GM21786 (cell line): ENCODE results near the gene REXO5.
"Not testable (repeated sequence)": the region's sequence is repeated elsewhere in the genome, so short reads cannot be mapped to it uniquely, and the experiment has no call there.

Experiments
- ATAC-seq: cut with Tn5 transposase; IDR thresholded peaks from one replicate; pipeline ENCODE4 v1.9.1; 2021; ENCODE audit not compliant: unreplicated experiment

REXO5 gene

DNA sequence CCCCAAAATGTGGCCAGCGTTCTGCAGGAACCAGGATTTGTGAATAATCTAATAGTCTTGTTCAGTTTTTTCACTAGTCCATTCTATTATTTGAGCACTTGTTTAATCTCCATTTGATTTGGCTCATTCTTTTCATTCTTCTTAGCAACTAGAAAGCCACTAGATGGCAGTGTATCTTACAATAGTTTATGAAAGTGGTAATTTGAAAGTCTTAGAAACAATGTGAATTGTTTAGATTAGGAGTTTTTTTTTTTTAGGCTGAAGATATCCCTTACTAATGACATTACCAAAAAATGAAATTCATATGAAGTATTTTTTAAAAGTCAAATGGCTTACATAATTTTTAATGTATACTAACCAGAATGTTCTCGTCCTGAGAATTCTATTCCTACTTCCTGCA lies 6.7 kb upstream of the REXO5 start:
- no peak for ATAC-seq

DNA sequence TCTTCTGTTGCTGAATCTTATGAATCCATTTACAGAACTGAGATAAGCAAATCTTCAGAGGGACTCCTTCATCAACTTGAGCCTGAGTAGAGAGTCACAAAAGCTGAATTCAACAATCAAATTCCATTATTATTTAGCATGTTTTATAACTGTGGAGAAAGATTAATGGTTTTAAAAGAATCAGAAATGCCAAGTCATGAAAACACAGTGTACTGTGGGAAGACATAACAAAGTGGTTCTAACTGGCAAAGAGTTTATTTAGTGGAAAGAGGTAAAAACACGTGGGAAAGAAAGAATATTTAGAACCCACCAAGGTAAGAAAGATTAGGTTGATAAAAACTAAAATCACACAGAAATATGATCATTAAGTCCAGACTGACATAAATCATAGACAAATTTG lies 5.0 kb upstream of the REXO5 start:
- no peak for ATAC-seq

DNA sequence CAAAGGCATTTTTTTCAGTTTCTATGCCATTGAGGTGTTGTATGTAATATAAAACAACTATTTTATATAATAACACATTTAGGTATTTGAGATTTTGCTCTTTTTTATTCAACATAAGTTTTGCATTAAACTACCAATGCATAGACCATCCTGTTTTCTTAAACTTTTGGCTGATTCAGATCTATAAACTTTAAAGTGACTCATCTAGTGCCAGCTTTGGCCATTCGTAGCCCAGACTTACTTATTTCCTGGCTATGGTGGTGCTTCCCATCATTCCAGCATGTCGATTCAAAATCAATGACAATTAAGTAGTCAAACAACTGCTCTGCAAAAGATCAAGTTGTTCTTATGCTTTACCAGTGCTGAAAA lies 3.2 kb upstream of the REXO5 start:
- no peak for ATAC-seq

DNA sequence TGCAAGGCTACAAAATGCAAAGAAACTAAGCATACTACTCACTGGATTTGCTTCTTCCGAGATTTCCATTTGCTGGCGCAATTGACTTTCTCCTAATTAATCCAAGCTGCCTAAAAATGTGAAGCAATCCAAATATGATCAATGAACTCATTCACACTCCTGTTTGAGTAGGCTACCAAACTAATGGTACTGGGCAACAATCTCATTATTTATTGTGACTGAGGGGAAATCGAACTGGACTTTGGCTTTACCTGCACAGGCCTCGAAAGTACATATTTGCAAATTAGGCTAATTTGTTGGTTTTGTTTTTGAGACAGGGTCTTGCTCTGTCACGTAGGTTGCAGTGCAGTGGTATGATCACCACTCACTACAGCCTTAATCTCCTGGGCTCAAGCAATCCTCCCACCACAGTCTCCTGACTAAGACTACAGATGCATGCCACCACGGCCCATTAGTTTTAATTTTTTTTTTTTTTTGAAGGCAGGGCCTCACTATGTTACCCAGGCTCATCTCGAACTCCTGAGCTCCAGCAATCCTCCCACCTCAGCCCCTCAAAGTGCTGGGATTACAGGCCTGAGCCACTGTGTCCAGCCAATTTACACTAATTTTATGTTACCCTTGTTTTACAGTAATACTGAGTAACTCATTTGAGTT lies 2.6 kb upstream of the REXO5 start:
- ATAC-seq: no peak

DNA sequence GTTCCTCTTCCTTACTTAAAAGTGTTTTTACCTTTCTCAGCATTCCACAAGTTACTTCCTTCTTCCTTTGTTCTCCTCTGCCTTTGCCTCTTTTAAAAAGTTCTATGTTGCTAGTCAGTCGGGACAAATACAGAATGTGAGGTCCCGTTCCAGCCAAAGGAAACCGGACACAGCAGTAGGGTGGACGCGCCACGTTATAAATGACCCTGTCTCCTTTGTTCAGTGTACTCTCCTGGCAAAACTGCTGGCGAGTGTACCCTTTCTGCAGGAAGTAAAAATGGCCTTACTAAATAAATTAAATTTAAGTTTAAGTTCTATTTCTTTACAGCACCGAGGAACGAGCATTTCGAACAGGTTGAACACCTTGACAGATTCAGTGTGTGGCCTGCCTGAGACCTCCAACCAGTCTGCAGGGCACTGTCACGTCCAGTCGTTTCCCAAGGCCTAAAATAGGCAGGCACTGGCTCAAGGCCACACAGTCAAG lies 601 bp upstream of the REXO5 start:
- not testable (repeated sequence) for ATAC-seq

DNA sequence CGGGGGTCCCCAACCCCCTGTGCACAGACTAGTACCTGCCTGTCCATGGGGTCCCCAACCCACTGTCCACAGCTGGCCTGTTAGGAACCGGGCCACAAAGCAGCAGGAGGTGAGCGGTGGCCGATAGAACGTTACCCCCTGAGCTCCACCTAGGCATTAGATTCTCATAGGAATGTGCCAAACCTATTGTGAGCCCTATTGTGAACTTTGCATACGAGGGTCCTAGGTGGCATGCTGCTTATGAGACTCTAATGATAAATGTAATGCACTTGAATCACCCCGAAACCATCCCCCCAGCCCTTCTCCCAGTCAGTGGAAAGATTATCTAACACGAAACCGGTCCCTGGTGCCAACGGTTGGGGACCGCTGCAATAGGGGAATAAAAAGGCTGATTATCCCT lies 1.5 kb downstream of the REXO5 start:
- ATAC-seq: no peak

DNA sequence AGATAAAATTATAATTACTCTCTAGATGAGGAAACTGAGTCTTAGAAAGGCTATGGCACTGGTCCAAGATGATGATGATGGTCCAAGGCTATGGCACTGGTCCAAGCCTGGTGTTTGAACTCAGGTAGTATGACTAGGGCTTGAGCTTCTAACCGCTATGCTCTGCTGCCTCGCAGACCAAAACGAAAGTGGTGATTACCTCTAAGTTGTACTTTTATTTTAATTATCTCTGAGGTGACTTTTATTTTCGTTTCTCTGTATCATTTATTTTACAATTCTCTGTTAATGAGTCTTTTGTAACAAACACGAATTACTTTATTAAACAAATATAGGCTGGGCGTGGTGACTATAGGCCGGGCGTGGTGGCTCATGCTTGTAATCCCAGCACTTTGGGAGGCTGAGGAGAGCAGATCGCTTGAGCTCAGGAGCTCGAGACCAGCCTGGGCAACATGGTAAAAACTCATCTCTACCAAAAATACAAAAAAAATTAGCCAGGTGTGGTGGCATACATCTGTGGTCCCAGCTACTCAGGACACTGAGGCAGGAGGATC lies 5.6 kb downstream of the REXO5 start:
- no peak for ATAC-seq

DNA sequence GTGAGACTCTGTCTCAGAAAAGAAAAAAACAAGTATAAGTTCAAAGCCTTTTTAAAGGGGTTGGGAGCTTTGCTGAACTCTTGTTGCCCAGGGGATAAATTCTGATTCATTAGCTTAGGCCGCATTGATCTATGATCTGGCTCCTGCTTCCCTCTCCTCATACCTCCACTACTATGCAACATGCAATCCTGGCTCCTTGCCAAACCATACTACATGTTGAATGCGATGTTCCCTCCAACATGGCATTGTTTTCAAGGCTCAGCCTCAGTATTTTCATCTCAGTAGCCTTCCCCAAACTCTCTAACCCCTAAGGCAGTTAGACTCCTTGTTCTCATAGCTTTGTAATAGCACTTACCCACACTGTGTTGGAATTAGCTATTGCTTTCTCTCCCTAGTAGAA lies 6.2 kb downstream of the REXO5 start:
- no peak for ATAC-seq

DNA sequence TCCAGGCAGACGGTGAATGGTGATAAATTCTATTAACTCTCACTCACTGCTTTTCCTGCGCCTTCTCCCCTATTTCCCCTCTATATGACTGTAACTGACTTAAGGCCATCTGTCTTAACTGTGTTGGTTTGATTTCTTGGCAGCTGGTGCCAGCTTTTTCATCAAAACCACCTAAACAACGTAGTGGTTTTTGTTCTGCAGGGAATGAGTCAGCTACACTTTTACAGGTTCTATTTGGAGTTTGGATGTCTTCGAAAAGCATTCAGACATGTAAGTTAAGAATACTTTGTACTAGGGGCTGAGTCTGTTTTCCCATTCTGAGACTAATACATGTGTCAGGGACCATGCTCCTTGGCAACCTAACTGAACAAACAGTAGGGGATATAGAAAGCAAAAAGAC lies 8.5 kb downstream of the REXO5 start:
- ATAC-seq: no peak

DNA sequence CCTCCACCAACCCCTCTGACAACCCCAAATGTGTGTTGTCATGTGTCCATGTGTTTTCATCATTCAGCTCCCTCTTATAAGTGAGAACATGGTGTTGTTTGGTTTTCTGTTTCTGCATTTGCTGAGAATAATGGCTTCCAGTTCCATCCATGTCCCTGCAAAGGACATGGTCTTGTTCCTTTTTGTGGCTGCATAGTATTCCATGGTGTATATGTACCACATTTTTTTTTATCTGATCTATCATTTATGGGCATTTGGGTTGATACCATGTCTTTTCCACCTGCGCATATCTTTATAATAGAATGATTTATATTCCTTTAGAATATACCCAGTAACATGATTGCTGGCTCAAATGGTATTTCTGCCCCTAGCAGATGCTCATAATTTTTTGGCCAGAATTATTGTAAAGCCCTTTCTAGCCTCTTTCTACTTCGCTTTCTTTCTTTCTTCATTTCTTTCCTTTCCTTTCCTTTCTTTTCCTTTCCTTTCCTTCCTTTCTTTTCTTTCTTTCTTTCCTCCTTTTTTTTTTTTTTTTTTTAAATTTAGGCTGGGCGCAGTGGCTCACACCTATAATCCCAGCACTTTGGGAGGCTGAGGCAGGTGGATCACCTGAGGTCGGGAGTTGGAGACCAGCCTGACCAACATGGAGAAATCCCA lies 12.7 kb downstream of the REXO5 start:
- ATAC-seq: no peak

DNA sequence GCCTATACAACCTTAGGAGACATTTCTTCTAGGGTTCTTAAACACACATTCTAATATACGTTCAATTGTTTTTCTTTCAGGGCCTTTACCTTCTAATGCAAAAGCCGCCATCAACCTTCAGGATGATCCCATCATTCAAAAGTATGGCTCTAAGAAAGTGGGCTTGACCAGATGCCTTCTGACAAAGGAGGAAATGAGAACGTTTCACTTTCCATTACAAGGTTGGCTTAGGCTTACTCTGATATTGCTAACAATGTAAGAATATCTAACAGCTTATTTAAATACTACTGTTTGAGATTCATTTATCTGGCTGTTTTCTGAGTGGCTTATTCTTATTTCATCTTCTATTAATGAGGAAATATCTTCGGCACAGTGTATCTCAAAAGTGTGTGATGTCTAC lies 15.4 kb downstream of the REXO5 start:
- ATAC-seq: no peak

DNA sequence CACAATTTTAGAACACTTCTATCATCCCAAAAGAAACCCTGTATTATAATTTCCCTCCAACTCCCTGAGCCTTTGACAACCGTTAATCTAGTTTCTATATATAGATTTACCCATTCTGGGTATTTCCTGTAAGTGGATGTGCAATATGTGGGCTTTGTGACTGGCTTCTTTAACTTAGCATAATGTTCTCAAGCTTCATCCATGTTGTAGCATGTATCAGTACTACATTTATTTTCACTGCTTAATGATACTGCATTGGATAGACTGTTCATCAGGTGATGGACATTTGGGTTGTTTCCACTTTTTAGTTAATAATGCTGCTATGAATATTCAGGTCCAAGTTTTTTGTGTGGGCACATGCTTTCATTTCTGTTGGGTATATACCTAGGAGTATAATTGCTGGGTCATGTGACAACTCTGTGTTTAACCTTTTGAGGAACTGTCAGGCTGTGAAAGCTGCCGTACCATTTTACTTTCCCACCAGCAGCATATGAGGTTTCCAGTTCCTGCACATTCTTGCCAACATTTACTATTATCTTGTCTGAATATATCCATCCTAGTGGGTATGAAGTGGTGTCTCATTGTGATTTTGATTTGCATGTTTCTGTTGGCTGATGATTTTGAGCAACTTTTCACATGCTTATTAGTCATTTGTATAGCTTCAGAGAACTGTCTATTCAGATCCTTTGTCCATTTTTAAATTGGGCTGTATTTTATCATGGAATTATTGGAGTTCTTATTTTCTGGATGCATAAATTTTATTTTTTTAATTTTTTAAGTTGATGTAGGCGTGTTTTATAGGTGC lies 16.4 kb downstream of the REXO5 start:
- ATAC-seq: no peak

DNA sequence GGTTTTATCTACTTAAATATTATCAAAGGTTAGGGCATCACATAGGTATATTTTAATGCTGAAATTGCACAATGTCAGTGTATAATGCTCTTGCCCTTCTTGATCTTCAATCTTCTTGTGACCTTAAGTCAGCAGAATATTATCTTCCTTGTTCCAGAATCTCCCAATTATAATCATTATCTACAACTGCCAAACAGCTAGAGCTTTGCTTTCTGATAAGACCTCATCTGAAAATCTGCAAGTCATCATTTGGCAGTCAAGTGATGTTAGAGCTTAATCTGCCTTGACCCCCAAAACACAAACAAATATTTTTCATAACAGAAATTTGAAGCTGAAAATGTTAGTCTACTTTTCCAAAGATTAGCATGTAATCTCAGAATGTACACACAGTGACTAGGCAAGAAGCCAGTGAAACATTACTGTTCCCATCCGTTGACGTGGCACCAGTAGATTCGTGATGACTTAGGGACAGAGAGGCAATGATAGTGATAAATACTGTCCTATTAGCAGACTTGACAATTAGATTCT lies 19.8 kb downstream of the REXO5 start:
- no peak for ATAC-seq

DNA sequence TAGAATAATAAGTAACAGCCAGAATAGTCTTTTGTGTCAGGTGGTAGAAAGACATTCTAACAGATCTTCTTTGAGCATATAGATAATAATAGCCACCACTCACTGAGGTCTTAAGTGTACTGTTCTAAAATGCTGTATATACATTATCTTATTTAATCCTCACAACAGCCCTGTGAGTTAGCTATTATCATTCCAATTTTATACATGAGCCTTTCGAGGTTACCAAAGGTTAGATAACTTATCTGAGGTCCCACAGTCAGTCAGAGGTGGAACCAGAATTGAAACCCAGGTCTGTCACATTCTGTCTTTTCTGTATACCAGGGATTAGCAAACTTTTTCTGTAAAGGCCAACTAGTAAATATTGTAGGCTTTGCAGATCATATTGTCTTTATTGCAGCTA lies 23.2 kb downstream of the REXO5 start:
- ATAC-seq: no peak

DNA sequence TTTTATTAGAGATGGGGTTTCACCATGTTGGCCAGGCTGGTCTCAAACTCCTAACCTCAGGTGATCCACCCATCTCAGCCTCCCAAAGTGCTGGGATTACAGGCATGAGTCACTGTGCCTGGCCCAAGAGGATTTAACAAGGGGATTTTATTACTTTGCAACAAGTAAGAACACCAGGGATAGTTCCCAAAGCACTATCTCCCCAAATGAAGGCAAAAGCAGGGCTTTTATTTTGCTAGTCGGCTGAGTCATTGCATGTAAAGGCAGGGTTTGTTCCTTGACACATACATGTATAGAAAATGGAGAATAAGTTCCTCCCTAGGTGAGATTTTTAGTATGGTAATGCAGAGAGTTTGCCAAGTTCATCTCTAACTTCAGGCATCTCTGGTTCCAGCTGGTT lies 24.0 kb downstream of the REXO5 start:
- no peak for ATAC-seq

DNA sequence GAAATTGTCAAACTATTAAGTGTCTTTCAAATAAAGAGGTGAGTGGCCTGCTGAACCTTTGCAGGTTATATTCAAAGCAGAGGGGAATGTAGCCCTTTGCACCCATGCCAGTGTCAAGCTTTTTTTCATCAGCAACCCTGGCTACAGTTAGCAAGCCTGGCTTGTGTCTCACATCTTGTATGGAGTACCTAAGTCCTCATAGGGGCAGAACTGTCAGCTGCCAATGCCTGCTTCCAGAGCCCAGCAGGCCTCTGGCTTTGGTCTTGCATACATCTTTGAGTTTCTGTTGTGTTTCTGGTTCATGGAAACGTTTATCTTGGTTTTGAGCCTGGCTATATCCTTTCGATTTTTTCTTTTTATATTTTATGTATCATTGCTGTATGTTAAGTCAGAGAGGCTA lies 26.8 kb downstream of the REXO5 start:
- no peak for ATAC-seq

DNA sequence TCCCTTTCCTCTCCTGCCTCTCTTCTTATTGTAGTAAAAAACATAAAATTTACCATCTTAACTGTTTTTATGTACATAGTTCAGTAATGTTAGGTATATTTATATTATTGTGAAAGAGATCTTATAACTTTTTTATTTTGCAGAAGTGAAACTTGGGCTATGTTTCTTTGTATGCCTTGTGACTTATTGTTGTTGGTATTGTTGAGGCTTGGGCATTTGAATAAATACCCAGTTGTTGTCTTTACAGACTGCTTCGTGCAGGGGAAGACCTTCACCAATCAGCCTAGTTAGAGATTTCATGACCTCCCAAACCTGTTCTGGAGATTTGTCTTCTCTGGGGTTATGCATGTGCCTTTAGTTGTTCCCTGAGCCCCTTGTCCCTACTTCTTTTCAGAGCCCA lies 31.9 kb downstream of the REXO5 start:
- no peak for ATAC-seq

DNA sequence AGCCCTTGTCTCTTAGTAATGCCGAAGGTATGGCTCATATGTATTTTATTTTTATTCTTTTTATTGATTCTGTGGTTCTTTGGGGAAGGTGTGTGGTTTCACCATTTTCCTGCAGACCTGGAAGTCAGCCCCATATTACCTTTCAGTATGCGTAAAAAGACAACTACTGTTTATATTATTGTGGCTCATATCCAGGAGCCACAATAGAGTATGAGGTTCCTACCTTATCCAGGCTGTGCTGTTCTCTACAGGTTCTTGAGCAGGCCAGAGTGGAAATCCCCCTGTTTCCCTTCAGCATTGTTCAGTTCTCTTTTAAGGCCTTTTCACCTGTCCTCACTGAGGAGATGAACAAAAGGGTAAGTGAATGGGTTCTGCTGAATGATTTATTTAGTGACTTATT lies 33.2 kb downstream of the REXO5 start:
- no peak for ATAC-seq

DNA sequence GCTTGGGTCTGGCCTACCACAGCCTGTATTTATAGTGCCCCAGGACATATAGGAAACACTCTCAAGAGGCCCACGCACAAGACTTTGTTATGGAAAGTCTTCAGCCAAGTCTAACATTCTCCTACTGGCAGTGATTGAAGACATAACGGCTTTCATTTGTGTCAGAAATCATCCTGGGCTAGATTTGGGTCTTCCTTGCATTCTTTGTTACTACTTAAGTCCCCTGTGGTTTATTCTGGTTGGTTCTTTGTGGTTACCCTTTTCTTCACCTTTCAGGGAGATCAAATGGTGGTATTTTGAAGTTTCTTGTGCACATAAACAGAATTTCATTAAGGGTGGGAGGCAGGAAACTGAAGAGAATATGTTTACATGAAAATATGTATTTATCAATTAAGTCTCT lies 37.7 kb downstream of the REXO5 start:
- no peak for ATAC-seq

DNA sequence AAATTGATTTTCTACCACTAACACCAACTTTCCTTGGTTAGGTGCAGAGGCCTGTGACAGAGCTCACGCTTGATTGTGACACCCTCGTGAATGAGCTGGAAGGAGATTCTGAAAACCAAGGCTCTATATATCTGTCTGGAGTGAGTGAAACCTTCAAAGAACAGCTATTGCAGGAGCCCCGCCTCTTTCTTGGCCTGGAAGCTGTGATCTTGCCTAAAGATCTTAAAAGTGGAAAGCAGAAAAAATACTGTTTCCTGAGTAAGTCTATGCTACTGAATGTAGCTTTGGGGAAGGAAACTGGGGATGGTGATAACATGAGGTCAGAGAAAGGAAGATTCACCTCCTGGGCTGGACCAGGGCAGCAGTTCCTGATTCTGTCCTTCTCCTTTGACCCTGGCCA lies 38.3 kb downstream of the REXO5 start:
- ATAC-seq: no peak

DNA sequence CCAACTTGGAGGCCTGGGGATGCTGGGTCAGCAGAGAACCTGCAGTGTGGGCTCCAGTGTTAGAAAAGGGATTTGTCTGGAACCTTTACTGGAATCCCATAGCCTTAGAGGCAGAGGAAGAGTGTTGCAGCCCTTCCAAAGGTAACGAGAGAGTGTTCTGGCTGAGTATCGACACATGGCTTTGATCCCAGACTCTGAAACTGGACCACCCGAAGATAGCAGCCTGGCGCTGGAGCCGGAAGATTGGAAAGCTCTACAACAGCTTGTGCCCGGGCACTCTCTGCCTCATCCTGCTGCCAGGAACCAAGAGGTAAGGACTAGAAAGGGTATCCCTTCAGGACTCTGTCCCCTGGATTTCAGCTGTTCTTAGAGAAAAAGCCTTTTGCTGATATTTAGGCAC lies 39.7 kb downstream of the REXO5 start:
- ATAC-seq: no peak

DNA sequence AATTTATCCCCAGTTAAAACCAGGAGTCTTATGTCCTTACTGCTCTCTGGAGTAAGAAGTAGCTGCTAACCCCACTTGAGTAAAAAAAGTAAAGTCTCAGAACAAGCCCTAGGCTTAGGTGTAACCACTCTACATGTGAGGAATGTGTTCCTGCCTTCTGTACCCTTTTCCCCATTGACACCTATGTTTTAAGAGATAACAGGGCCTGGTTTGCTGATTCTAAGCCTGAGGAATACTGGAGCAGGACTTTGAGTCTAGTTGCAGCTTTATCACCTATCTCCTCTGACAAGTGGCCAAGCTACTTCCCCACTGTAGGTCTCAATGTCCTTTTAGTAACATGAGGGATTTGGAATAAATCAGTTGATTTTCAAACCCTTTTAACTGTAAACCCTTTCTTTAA lies 40.2 kb downstream of the REXO5 start:
- no peak for ATAC-seq
